HG03175 (cell line): Measurements from ENCODE around the gene MRM2.

Experiments
- ATAC-seq: cut with Tn5 transposase; IDR thresholded peaks from one replicate; pipeline ENCODE4 v1.9.1; 2021; ENCODE audit warnings: mild to moderate bottlenecking, moderate library complexity; ENCODE audit not compliant: unreplicated experiment

Gene MRM2

GRCh38 chr7:2241580-2242540 lies at the start of gene MRM2, which contains the start of gene NUDT1:
TSS of gene MRM2 (minus strand) at chr7:2242205. CDS start at chr7:2242169, 36 bp downstream.
TSS of gene NUDT1 (plus strand) at chr7:2242226. CDS start at chr7:2244575, 2,349 bp downstream.
- peak; percentile 62 for ATAC-seq

GRCh38 chr7:2290877-2291276 lies 48.9 kb upstream of the MRM2 start:
- no peak for ATAC-seq

GRCh38 chr7:2289621-2290020 lies 47.6 kb upstream of the MRM2 start:
- no peak for ATAC-seq

GRCh38 chr7:2289111-2289586 lies 47.1 kb upstream of the MRM2 start:
- no peak for ATAC-seq

GRCh38 chr7:2288503-2288902 lies 46.5 kb upstream of the MRM2 start:
- ATAC-seq = peak; percentile 70

GRCh38 chr7:2287745-2288144 lies 45.7 kb upstream of the MRM2 start:
- ATAC-seq = no peak

GRCh38 chr7:2283074-2283473 lies 41.1 kb upstream of the MRM2 start:
- ATAC-seq = no peak

GRCh38 chr7:2282185-2282751 lies 40.3 kb upstream of the MRM2 start:
- no peak for ATAC-seq

- no peak for ATAC-seq
Measured at GRCh38 chr7:2281541-2281940, 39.5 kb upstream of the MRM2 start.

GRCh38 chr7:2280424-2280823 lies 38.4 kb upstream of the MRM2 start:
- no peak for ATAC-seq

GRCh38 chr7:2279896-2280295 lies 37.9 kb upstream of the MRM2 start:
- ATAC-seq = no peak

- ATAC-seq = no peak
Measured at GRCh38 chr7:2278026-2278425, 36.0 kb upstream of the MRM2 start.

GRCh38 chr7:2276107-2276506 lies 34.1 kb upstream of the MRM2 start:
- ATAC-seq = no peak

- ATAC-seq = no peak
Measured at GRCh38 chr7:2275101-2275500, 33.1 kb upstream of the MRM2 start.

- ATAC-seq = no peak
Measured at GRCh38 chr7:2274666-2275065, 32.7 kb upstream of the MRM2 start.

GRCh38 chr7:2273866-2274265 lies 31.9 kb upstream of the MRM2 start:
- ATAC-seq = no peak

- no peak for ATAC-seq
Measured at GRCh38 chr7:2272031-2272430, 30.0 kb upstream of the MRM2 start.

GRCh38 chr7:2271273-2272026 lies 29.4 kb upstream of the MRM2 start:
- ATAC-seq = no peak

GRCh38 chr7:2270495-2270894 lies 28.5 kb upstream of the MRM2 start:
- no peak for ATAC-seq

- ATAC-seq = no peak
Measured at GRCh38 chr7:2269991-2270460, 28.0 kb upstream of the MRM2 start.
